B cell (primary cell): ENCODE data around the gene CCNK. TPM values are rescaled to one million over a fixed set of nuclear protein-coding genes. Genes with fewer than 3 reads are reported as not detected.

Experiments used
- ATAC-seq: fragments of 200-7000 bp; cut with Tn5 transposase; one replicate; pipeline ENCODE4 v1.10.0; 2021; ENCODE audit warnings: low read depth, mild to moderate bottlenecking, moderate number of reproducible peaks, moderate library complexity
- CTCF ChIA-PET: fragments of 350-600 bp; sonication (Branson Sonifier 250); formaldehyde crosslinking; loops from one replicate; lab custom pipeline; 2021; ENCODE audit warnings: antibody characterized with exemption, inconsistent platforms; lab: Charles Lee
- POLR2A ChIA-PET: fragments of 350-600 bp; sonication (Branson Sonifier 250); formaldehyde crosslinking; loops from one replicate; lab custom pipeline; 2021; ENCODE audit warnings: antibody characterized with exemption; lab: Charles Lee
- DNase-seq: peaks from one replicate; pipeline ENCODE4 v3.0.0; 2013
- H2AFZ ChIP-seq: 2 replicates; pipeline ENCODE4 v1.6.1; 2012; ENCODE audit warnings: mild to moderate bottlenecking, low read depth, low read length; ENCODE audit not compliant: insufficient read depth, poor library complexity, severe bottlenecking
- H3K27ac ChIP-seq, 2 donors: 1 replicate in 1 of 2; 2 replicates in 1 of 2; pipeline ENCODE4 v1.5.1; 2012 to 2013; ENCODE audit warnings: low read length in 2 of 2, mild to moderate bottlenecking in 2 of 2, moderate library complexity in 1 of 2
- H3K27me3 ChIP-seq, 4 experiments: fragments of 200-600 bp in 1 of 4; sonication (generic) in 1 of 4; replicated peaks in 1 of 4; 1 replicate in 2 of 4; 2 replicates in 2 of 4; pipeline versions ENCODE4 v1.6.1 to v1.7.0; 2013 to 2016; ENCODE audit warnings: low read length in 3 of 4, mild to moderate bottlenecking in 2 of 4, mixed read lengths in 1 of 4, moderate library complexity in 1 of 4; ENCODE audit not compliant: insufficient read depth in 4 of 4, control insufficient read depth in 3 of 4; ENCODE audit errors: control extremely low read depth in 1 of 4
- H3K36me3 ChIP-seq, 2 experiments: replicated peaks in 1 of 2; 1 replicate in 1 of 2; 2 replicates in 1 of 2; pipeline versions ENCODE4 v1.6.1 to v1.7.1; 2013; ENCODE audit warnings: low read length in 1 of 2; ENCODE audit not compliant: insufficient read depth in 2 of 2, control insufficient read depth in 1 of 2; ENCODE audit errors: control extremely low read depth in 1 of 2, extremely low read depth in 1 of 2
- H3K4me1 ChIP-seq, 2 donors: fragments of 200-600 bp in 1 of 2; sonication (generic) in 1 of 2; 1 replicate in 1 of 2; 2 replicates in 1 of 2; pipeline versions ENCODE4 v1.5.1 to v1.6.1; 2013 to 2017; ENCODE audit warnings: low read length in 2 of 2; ENCODE audit not compliant: control insufficient read depth in 2 of 2, insufficient read depth in 2 of 2
- H3K4me2 ChIP-seq: replicated peaks from 2 replicates; pipeline ENCODE3; 2012; ENCODE audit warnings: mild to moderate bottlenecking, low read depth, low read length; ENCODE audit not compliant: poor library complexity, severe bottlenecking
- H3K4me3 ChIP-seq, 5 experiments: fragments of 200-600 bp in 1 of 5; sonication (generic) in 1 of 5; 1 replicate in 3 of 5; 2 replicates in 2 of 5; pipeline versions ENCODE4 v1.5.1 to v1.7.0; 2011 to 2016; ENCODE audit warnings: low read length in 4 of 5, mild to moderate bottlenecking in 4 of 5, low read depth in 2 of 5, control low read depth in 1 of 5, moderate library complexity in 1 of 5; ENCODE audit not compliant: insufficient read depth in 1 of 5; ENCODE audit errors: control extremely low read depth in 1 of 5, extremely low read depth in 1 of 5
- H3K79me2 ChIP-seq: fragments of 200-600 bp; sonication (generic); one replicate; pipeline ENCODE4 v1.6.0; 2016; ENCODE audit warnings: low read length; ENCODE audit not compliant: control insufficient read depth, insufficient read depth
- H3K9ac ChIP-seq: fragments of 200-600 bp; sonication (generic); 2 replicates; pipeline ENCODE4 v1.6.1; 2017; ENCODE audit warnings: mild to moderate bottlenecking, low read length, moderate library complexity
- H3K9me3 ChIP-seq, 3 donors: one replicate each; pipeline versions ENCODE4 v1.6.1 to v1.7.1; 2013; ENCODE audit warnings: low read length in 2 of 3; ENCODE audit not compliant: control insufficient read depth in 2 of 3, insufficient read depth in 1 of 3; ENCODE audit errors: control extremely low read depth in 1 of 3
- H4K20me1 ChIP-seq: 2 replicates; pipeline ENCODE4 v1.6.0; 2012; ENCODE audit warnings: mild to moderate bottlenecking, low read length; ENCODE audit not compliant: insufficient read depth, control insufficient read depth, poor library complexity, severe bottlenecking
- H3K27ac Mint-ChIP-seq: one replicate; pipeline ENCODE4 v1.8.0; 2021; ENCODE audit warnings: mixed read lengths
- H3K27me3 Mint-ChIP-seq: one replicate; pipeline ENCODE4 v1.8.0; 2021; ENCODE audit warnings: mixed read lengths
- H3K4me1 Mint-ChIP-seq: one replicate; pipeline ENCODE4 v1.8.0; 2021; ENCODE audit warnings: mixed read lengths
- H3K4me3 Mint-ChIP-seq: one replicate; pipeline ENCODE4 v1.8.0; 2021; ENCODE audit warnings: mixed read lengths
- H3K9me3 Mint-ChIP-seq: one replicate; pipeline ENCODE4 v1.8.0; 2022; ENCODE audit warnings: mixed read lengths; ENCODE audit not compliant: insufficient read depth
- EZH2 ChIP-seq: IDR thresholded peaks from 2 replicates; pipeline ENCODE4 v1.6.1; 2012; ENCODE audit warnings: borderline replicate concordance, low read depth, mild to moderate bottlenecking, moderate library complexity, low read length; ENCODE audit not compliant: insufficient read depth, poor library complexity, severe bottlenecking
- WGBS: methylation state at CpG from one replicate; pipeline ENCODE4 v1.1.5; 2013; ENCODE audit warnings: missing lambda C conversion rate; ENCODE audit not compliant: insufficient coverage; 5-methylcytosine and 5-hydroxymethylcytosine counted together
- intact Hi-C: fragments of 100-400 bp; cut with micrococcal nuclease; formaldehyde crosslinking; loops from one replicate; pipeline ENCODE4 v1.10.0; 2022
- polyA minus RNA-seq: library from RNA; depleted of rRNA, polyadenylated mRNA; stranded (reverse); fragments of >200 nt; gene quantifications from 2 replicates; pipeline ENCODE4 v1.2.3, GENCODE V29; 2012
- polyA plus RNA-seq: library from polyadenylated mRNA; depleted of rRNA; stranded (reverse); fragments of >200 nt; gene quantifications from 2 replicates; pipeline ENCODE4 v1.2.3, GENCODE V29; 2012
- total RNA-seq, 2 donors: library from RNA; stranded (reverse); fragments of 120-200 nt in 1 of 2; gene quantifications; 1 replicate in 1 of 2; 2 replicates in 1 of 2; pipeline versions ENCODE4 v1.2.3 to v1.2.4, GENCODE V29; 2013 to 2022
- TF ChIP-seq, protein P1 (sequence below): fragments of 200-600 bp; IDR thresholded peaks from one replicate; pipeline ENCODE4 v1.8.0; 2022; ENCODE audit warnings: antibody characterized with exemption, mild to moderate bottlenecking

The CCNK gene
- total RNA-seq (80.7 and 82.0 TPM in 2 replicates), polyA plus RNA-seq (17.5 and 25.2 TPM in 2 replicates), polyA minus RNA-seq (43.1 and 84.3 TPM in 2 replicates)
- 23.9 TPM for total RNA-seq (2013)

DNA sequence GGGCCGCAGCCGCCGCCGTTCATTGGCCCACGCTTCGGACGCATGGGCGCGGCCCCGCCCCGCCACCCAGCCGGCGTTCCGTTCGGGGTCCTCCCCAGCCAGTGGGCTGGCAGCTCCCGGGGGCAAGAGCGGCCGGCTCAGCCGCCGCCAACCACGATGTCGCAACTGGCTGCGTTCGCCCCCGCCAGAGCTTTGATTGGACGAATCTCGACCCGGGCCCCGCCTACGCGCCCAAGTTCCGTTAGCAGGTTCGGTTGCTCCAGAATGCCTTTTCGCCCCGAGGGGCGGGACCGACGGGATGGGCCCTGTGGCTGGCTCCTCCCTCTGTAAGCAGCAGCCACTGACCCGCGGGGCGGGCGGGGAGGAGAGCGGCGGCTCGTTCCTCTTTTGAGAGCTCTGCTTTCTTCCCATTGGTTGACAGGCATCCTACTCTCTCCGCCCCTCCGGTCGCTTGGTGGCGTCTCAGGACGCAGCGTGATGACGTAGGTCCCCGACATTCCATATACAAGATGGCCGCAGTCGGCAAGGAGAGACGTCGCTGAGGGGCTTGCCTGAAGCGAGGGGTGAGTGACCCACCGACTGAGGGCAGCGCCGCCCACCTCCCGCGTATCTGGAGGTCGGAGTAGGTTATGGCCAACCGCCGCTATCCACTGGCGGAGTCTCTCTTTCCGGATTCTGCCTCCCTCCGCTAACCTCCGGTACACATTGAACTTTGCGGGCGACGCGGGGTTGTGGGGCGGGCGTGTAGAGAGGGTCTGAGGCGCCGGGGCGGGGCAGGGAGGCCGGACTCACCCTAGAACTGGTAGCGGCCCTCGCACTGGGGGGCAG is at the start of gene CCNK:
TSS of gene CCNK (plus strand) at position 493 of the 828 bp plus-strand sequence. CDS start 11,269 bp downstream, outside the sequence.
- H3K9me3 ChIP-seq: no peaks in the 10 kb centered on the region
- no peaks in the 10 kb centered on the region for H3K27me3 ChIP-seq
- ATAC-seq: peak; percentile 83
- peak within 1 kb of the TSS; percentile 91 for H3K9ac ChIP-seq
- H3K4me3 Mint-ChIP-seq: peak within 1 kb of the TSS; percentile 97
- H3K4me3 ChIP-seq: peak within 1 kb of the TSS; percentile 76 to 95 (median 90)
- no peaks in the 10 kb centered on the region for H3K27me3 Mint-ChIP-seq
- no peaks in the 10 kb centered on the region for H3K9me3 Mint-ChIP-seq
- H4K20me1 ChIP-seq: peaks cover 41% of the 10 kb centered on the region
- under 1% methylated on average over 75 of the region's 82 CpGs for WGBS
- H3K27ac Mint-ChIP-seq: peak within 1 kb of the TSS; percentile 94
- POLR2A ChIA-PET: interaction anchor here (0.5 to 1.2 kb wide), 4 partner anchors 124 to 525 kb away, joined by 5 to 9 read pairs (median 6); partner anchors contain the start of genes CCDC85C and CYP46A1
- peak; percentile 100 for DNase-seq
- no peaks in the 10 kb centered on the region for H3K36me3 ChIP-seq
- peak within 1 kb of the TSS; percentile 83 for H2AFZ ChIP-seq
- intact Hi-C loops: no loop called here
- H3K27ac ChIP-seq: peak within 1 kb of the TSS; percentile 81 to 93
- no peak for TF ChIP-seq EZH2
- TF ChIP-seq, protein P1, sequence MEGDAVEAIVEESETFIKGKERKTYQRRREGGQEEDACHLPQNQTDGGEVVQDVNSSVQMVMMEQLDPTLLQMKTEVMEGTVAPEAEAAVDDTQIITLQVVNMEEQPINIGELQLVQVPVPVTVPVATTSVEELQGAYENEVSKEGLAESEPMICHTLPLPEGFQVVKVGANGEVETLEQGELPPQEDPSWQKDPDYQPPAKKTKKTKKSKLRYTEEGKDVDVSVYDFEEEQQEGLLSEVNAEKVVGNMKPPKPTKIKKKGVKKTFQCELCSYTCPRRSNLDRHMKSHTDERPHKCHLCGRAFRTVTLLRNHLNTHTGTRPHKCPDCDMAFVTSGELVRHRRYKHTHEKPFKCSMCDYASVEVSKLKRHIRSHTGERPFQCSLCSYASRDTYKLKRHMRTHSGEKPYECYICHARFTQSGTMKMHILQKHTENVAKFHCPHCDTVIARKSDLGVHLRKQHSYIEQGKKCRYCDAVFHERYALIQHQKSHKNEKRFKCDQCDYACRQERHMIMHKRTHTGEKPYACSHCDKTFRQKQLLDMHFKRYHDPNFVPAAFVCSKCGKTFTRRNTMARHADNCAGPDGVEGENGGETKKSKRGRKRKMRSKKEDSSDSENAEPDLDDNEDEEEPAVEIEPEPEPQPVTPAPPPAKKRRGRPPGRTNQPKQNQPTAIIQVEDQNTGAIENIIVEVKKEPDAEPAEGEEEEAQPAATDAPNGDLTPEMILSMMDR: no peak
- CTCF ChIA-PET: interaction anchor here (0.9 to 1.3 kb wide), 3 partner anchors 24 to 203 kb away, joined by 3 to 4 read pairs (median 4); partner anchors contain the start of gene CYP46A1
- H3K4me1 ChIP-seq: peaks cover 24 to 26% of the 10 kb centered on the region in 2 donors
- peaks cover 52% of the 10 kb centered on the region for H3K4me1 Mint-ChIP-seq
- peak within 1 kb of the TSS; percentile 89 for H3K4me2 ChIP-seq
- peaks cover 88% of the 10 kb centered on the region for H3K79me2 ChIP-seq

DNA sequence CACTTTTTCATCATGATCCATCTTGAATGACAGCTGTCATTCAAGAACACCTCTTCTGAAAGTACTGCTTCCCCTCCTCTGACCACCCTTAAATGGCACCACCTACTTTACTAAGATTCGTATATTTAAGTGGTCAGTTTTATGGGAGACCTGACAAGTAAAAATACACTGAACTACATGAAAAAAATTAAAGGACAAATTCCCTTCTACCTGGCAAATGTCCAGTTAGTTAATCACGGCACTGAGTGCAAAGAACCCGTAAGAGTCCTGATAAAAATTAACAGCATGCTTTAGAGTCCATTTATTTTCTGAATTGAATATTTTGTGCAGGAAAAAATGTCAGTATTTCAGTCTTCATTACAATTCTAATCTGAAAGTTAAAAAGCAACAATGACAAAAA is 49.2 kb upstream of the CCNK start:
- H3K27ac ChIP-seq: no peak overlapping the region
- peaks cover 1 to 32% of the 10 kb centered on the region in 2 experiments for H3K36me3 ChIP-seq
- H3K9me3 ChIP-seq: peaks cover 0 to 11% (median 7%) of the 10 kb centered on the region in 3 donors
- intact Hi-C loops: no loop called here
- ATAC-seq (no peak), DNase-seq (no peak)
- no peak overlapping the region for H3K9ac ChIP-seq
- WGBS: no CpG with 5 or more reads among the region's 3 CpGs
- no peaks in the 10 kb centered on the region for H3K27me3 Mint-ChIP-seq
- H3K4me3 ChIP-seq: no peak overlapping the region
- H3K4me1 ChIP-seq: peaks cover 6 to 16% of the 10 kb centered on the region in 2 donors
- no peaks in the 10 kb centered on the region for H3K27me3 ChIP-seq
- no peak overlapping the region for H3K4me3 Mint-ChIP-seq
- H3K27ac Mint-ChIP-seq: no peak overlapping the region
- H3K9me3 Mint-ChIP-seq: peaks cover 6% of the 10 kb centered on the region
- peaks cover 28% of the 10 kb centered on the region for H3K4me1 Mint-ChIP-seq
- H3K4me2 ChIP-seq: no peak overlapping the region
- H2AFZ ChIP-seq: no peak overlapping the region
- TF ChIP-seq, protein P1: no peak
- TF ChIP-seq EZH2: no peak
- ChIA-PET POLR2A (no interaction called here), CTCF (interaction anchor here (0.8 kb wide), 1 partner anchor 16 kb away, joined by 3 read pairs; no protein-coding TSS in a partner anchor)
- no peaks in the 10 kb centered on the region for H4K20me1 ChIP-seq
- H3K79me2 ChIP-seq: peaks cover 13% of the 10 kb centered on the region
